ENCODE data around the gene DAPP1.
"Not testable (repeated sequence)": the region's sequence is repeated elsewhere in the genome, so short reads cannot be mapped to it uniquely, and the experiment has no call there.

The DAPP1 gene

DNA sequence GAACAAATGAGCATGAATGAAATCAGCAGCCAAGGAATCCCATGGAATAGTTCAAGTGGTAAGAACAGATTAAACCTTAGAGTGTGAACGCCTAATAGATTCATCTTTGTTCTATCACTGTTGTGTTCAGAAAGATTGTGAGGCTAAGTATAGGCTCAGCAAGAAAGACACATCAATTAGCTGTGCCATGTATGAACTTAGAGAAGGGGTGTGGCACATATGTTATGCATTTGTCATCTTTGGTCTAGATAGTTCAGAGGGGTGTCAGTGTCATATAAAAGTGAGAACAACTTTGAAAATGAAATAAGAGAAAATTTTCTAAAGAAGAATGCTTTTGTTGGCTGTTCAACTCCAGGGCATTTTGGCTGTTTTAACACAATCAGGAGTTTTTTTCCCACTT lies 9.4 kb downstream of the DAPP1 start:
- TF ChIP-seq, protein P1, sequence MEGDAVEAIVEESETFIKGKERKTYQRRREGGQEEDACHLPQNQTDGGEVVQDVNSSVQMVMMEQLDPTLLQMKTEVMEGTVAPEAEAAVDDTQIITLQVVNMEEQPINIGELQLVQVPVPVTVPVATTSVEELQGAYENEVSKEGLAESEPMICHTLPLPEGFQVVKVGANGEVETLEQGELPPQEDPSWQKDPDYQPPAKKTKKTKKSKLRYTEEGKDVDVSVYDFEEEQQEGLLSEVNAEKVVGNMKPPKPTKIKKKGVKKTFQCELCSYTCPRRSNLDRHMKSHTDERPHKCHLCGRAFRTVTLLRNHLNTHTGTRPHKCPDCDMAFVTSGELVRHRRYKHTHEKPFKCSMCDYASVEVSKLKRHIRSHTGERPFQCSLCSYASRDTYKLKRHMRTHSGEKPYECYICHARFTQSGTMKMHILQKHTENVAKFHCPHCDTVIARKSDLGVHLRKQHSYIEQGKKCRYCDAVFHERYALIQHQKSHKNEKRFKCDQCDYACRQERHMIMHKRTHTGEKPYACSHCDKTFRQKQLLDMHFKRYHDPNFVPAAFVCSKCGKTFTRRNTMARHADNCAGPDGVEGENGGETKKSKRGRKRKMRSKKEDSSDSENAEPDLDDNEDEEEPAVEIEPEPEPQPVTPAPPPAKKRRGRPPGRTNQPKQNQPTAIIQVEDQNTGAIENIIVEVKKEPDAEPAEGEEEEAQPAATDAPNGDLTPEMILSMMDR (IDR thresholded peaks at IDR 0.05; ENCODE audit: low read depth, low read length, missing control alignments), result no peak
- DNase-seq, result no peak
- Histone ChIP-seq H3K36me3 (replicated peaks) (no peaks in the 10 kb centered on the region), H3K27me3 (replicated peaks) (no peaks in the 10 kb centered on the region), H3K4me3 (ENCODE audit: low read depth, low read length) (no peak overlapping the region), H3K27ac (no peak overlapping the region)
- in situ Hi-C loops (cut with HindIII; ENCODE audit: low pct_ligation_motif_present, low sequenced_read_pairs), result no loop called here

DNA sequence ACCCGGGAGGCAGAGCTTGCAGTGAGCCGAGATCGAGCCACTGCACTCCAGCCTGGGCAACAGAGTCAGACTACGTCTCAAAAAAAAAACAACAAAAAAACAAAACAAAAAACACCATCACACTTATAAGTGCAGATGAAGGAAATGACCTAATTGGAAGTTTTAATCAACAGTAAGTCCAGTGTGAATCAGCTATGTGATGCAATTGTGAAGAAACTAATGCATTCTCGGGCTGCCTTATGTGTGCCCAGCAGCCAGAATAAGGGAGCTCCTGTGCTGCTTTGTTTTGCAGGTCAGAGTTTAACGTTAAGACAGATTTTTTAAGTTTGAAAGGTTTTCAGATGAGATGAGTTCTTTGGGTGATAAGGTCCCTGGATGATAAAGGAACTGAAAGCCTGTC lies 10.8 kb downstream of the DAPP1 start:
- H3K4me3 ChIP-seq (ENCODE audit: low read depth, low read length), result no peak overlapping the region
- no peaks in the 10 kb centered on the region for H3K27me3 ChIP-seq (replicated peaks)
- DNase-seq, result no peak
- TF ChIP-seq, protein P1 (IDR thresholded peaks at IDR 0.05; ENCODE audit: low read depth, low read length, missing control alignments), result no peak
- H3K36me3 ChIP-seq (replicated peaks), result no peaks in the 10 kb centered on the region
- in situ Hi-C loops (cut with HindIII; ENCODE audit: low pct_ligation_motif_present, low sequenced_read_pairs), result no loop called here
- no peak overlapping the region for H3K27ac ChIP-seq

DNA sequence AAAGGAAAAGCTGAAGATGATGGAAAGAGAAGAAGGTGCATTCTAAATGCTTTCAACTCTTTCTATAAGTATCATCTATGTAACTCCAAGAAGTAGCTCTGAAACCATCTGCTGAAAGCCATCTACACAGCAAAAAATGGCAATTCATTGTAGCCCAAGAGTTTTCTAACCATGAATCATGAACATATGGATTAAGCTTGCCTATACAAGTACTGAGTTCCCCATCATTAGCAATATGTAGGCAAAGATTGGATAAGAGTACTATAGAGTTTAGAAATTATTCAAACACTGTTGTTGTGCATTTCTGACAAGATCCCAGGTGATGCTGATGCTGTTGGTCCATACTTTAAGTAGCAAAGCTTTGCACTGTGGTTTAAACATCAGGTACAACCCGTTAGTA lies 11.2 kb downstream of the DAPP1 start:
- in situ Hi-C loops (cut with HindIII; ENCODE audit: low pct_ligation_motif_present, low sequenced_read_pairs), result no loop called here
- no peaks in the 10 kb centered on the region for H3K36me3 ChIP-seq (replicated peaks)
- H3K4me3 ChIP-seq (ENCODE audit: low read depth, low read length), result no peak overlapping the region
- no peak for DNase-seq
- H3K27me3 ChIP-seq (replicated peaks), result no peaks in the 10 kb centered on the region
- H3K27ac ChIP-seq, result no peak overlapping the region
- TF ChIP-seq, protein P1 (IDR thresholded peaks at IDR 0.05; ENCODE audit: low read depth, low read length, missing control alignments), result no peak

DNA sequence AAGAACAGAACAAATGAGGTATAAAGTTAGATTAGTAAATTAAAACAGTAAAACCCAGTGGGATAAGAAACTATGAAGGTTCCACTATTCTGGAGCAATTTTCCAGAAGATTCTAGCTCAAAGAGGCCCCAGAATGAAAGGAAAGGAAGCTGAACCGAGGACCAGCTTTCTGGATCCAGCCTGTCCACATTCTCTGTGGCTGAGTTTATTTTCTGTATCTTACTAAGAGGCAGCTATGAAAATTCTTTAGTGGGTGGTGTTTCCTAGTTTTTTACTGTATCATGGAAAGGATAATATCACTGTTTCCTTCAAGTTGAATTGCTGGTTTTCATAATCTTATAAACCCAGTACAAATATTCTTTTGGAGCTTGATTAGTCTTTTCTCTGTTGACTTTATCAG lies 11.8 kb downstream of the DAPP1 start:
- no peak overlapping the region for H3K27ac ChIP-seq

DNA sequence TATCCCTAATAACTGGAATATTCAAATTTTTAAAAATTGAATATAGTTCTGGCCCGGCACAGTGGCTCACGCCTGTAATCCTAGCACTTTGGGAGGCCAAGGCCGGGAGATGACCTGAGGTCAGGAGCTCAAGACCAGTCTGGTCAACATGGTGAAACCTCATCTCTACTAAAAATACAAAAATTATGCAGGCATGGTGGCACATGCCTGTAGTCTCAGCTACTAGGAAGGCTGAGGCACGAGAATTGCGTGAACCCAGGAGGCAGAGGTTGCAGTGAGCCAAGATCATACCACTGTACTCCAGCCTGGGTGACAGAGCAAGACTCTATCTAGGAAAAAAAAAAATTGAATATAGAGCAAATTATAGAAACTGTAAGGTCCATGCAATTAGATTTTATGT lies 13.4 kb downstream of the DAPP1 start:
- H3K36me3 ChIP-seq (replicated peaks); H3K27me3 ChIP-seq (replicated peaks); H3K4me3 ChIP-seq (ENCODE audit: low read depth, low read length); H3K27ac ChIP-seq; in situ Hi-C loops (cut with HindIII; ENCODE audit: low pct_ligation_motif_present, low sequenced_read_pairs); DNase-seq: not testable (repeated sequence)

More for the DNA sequence above, 11.8 kb downstream of the DAPP1 start:
- TF ChIP-seq, protein P1 (IDR thresholded peaks at IDR 0.05; ENCODE audit: low read depth, low read length, missing control alignments), result no peak
- H3K36me3 ChIP-seq (replicated peaks), result no peaks in the 10 kb centered on the region
- in situ Hi-C loops (cut with HindIII; ENCODE audit: low pct_ligation_motif_present, low sequenced_read_pairs), result no loop called here
- no peak for DNase-seq
- H3K4me3 ChIP-seq (ENCODE audit: low read depth, low read length), result no peak overlapping the region
- H3K27me3 ChIP-seq (replicated peaks), result no peaks in the 10 kb centered on the region

DNA sequence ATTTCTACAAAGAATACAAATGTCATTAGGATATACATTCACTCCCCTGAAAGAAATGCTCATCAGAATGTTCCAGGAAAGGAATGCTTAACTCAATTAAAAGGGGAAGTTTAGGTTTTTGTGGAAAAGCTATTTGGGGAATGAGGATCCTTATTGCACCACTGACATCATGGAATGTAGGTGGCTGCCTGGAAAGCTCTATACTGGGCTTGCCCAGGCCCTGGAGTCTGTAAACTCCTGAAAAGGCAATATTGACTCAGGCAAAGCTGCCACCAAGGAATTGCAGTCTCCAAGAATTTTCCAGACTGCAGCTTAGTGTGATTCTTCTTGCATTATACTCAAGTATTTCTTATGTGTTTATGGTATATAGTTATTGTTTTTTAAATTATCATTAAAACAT lies 15.7 kb downstream of the DAPP1 start:
- in situ Hi-C loops (cut with HindIII; ENCODE audit: low pct_ligation_motif_present, low sequenced_read_pairs), result no loop called here
- Histone ChIP-seq H3K27ac (no peak overlapping the region), H3K27me3 (replicated peaks) (no peaks in the 10 kb centered on the region), H3K36me3 (replicated peaks) (no peaks in the 10 kb centered on the region), H3K4me3 (ENCODE audit: low read depth, low read length) (no peak overlapping the region)
- no peak for DNase-seq
- TF ChIP-seq, protein P1 (IDR thresholded peaks at IDR 0.05; ENCODE audit: low read depth, low read length, missing control alignments), result no peak
